GM12873 (cell line): ENCODE results near the gene ERRFI1.

Experiments used
- TF ChIP-seq, protein P1 (sequence below): IDR thresholded peaks from 2 replicates; pipeline ENCODE4 v1.5.1; 2012; ENCODE audit warnings: low read depth, mild to moderate bottlenecking, moderate library complexity, low read length, control low read depth; ENCODE audit not compliant: insufficient read depth; ENCODE audit errors: missing control alignments

ERRFI1 gene, protein sequence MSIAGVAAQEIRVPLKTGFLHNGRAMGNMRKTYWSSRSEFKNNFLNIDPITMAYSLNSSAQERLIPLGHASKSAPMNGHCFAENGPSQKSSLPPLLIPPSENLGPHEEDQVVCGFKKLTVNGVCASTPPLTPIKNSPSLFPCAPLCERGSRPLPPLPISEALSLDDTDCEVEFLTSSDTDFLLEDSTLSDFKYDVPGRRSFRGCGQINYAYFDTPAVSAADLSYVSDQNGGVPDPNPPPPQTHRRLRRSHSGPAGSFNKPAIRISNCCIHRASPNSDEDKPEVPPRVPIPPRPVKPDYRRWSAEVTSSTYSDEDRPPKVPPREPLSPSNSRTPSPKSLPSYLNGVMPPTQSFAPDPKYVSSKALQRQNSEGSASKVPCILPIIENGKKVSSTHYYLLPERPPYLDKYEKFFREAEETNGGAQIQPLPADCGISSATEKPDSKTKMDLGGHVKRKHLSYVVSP

GRCh38 chr1:8026153-8026975, at the start of gene ERRFI1:
ERRFI1 (minus strand) TSS chr1:8026309; CDS start chr1:8015619, 10,690 bp downstream.
- TF ChIP-seq, protein P1, sequence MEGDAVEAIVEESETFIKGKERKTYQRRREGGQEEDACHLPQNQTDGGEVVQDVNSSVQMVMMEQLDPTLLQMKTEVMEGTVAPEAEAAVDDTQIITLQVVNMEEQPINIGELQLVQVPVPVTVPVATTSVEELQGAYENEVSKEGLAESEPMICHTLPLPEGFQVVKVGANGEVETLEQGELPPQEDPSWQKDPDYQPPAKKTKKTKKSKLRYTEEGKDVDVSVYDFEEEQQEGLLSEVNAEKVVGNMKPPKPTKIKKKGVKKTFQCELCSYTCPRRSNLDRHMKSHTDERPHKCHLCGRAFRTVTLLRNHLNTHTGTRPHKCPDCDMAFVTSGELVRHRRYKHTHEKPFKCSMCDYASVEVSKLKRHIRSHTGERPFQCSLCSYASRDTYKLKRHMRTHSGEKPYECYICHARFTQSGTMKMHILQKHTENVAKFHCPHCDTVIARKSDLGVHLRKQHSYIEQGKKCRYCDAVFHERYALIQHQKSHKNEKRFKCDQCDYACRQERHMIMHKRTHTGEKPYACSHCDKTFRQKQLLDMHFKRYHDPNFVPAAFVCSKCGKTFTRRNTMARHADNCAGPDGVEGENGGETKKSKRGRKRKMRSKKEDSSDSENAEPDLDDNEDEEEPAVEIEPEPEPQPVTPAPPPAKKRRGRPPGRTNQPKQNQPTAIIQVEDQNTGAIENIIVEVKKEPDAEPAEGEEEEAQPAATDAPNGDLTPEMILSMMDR = no peak

GRCh38 chr1:8075511-8076051, 49.5 kb upstream of the ERRFI1 start:
- TF ChIP-seq, protein P1 = no peak

GRCh38 chr1:8073112-8073855, 47.2 kb upstream of the ERRFI1 start:
- TF ChIP-seq, protein P1 = no peak

DNA sequence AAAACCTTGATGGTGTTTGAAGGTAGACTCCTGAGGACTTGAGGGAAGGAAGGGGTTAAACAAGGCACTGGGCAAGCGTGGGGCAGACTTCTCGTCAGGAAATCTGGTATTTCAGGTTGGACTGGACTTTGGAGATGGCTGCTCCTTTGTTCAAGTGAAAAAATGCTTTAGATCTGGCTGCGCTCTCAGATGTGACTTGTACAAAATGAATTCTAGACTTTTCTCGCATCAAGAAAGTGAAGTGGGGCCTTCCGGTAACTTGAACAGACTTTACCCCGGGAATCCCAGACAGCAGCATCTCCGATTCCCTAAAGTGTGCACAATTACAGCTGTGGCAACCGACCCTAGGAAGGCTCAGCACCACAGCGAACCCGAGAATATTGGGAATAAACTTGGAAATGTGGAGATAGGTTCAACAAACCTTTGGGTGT, 44.3 kb upstream of the ERRFI1 start:
- TF ChIP-seq, protein P1 = no peak

DNA sequence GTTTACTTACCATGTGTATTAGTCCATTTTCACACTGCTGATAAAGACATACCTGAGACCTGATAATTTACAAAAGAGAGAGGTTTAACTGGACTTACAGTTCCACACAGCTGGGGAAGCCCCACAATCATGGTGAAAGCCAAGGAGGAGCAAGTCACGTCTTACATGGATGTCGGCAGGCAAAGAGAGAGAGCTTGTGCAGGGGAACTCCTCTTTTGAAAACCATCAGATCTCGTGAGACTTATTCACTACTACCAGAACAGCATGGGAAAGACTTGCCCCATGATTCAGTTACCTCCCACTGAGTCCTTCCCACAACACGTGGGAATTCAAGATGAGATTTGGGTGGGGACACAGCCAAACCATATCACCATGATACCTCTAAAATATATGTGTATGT, 39.3 kb upstream of the ERRFI1 start:
- TF ChIP-seq, protein P1 = no peak

DNA sequence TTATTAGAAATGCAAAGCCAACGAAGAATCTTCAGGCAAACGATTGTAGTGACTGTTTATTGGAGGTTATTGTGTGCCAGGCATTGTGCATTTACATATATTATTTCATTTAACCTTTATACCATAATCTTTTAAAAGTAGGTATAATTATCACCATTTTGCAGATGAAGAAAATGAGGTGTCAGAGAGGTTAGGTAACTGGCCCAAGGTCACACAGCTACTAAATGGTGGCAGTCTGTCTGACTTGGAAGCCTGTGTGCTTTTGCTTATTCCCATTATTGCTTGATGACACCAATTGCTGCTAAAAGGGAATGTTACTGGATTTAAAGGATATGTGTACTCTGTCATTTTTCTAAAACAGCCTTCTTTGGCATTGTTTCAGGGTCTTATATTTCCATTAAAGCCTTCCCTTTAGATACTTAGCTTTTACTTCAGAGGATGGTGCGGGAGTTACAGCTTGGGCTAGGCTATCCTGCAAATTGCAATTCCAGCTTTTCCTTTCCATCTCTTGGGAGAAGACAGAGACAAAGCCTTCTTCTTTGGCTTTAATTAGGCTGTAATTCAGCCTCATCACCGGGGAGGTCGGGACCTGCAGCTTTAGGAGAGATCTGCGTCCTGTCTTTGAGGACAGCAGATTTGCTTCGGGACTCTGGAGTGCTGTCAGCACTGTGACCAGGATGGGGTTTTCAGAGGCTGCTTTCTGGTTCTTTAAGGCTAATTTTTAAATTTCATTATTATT, 37.4 kb upstream of the ERRFI1 start:
- TF ChIP-seq, protein P1 = no peak
